ENCODE data around the gene TGFBR1. TPM values are rescaled to one million over a fixed set of nuclear protein-coding genes. Genes with fewer than 3 reads are reported as not detected.

The TGFBR1 gene
- total and polyA plus RNA-seq, 7 experiments from 2014 or later: 18.3 to 95.5 (median 27.8) TPM

- POLR2A ChIA-PET: interaction anchor here (0.8 to 2.7 kb wide), 7 partner anchors 10 to 77 kb away, joined by 3 to 11 read pairs (median 4); partner anchors contain the start of gene TGFBR1
- H3K36me3 ChIP-seq (ENCODE audit: control insufficient read depth in 2 of 3, insufficient read depth in 3 of 3, low read length in 3 of 3): no peaks in the 10 kb centered on the region
- no peak overlapping the region for H3K4me3 ChIP-seq (ENCODE audit: low read length)
- peak overlapping the region; percentile 11 to 65 (median 56) for H3K4me3 Mint-ChIP-seq
- peaks cover 43 to 97% (median 90%) of the 10 kb centered on the region in 7 donors for H3K4me1 Mint-ChIP-seq
- H3K4me1 ChIP-seq (ENCODE audit: control insufficient read depth in 2 of 2, insufficient read depth in 2 of 2, low read length in 2 of 2): peaks cover 23 to 55% of the 10 kb centered on the region in 2 donors
- no peaks in the 10 kb centered on the region for H3K27me3 Mint-ChIP-seq
- peaks cover 0 to 67% (median 22%) of the 10 kb centered on the region in 5 donors for H3K36me3 Mint-ChIP-seq
- intact Hi-C loops (cut with micrococcal nuclease): loop anchor here in 1 of 2 donors (1.0 to 2.0 kb wide), 2 partner anchors 8 to 16 kb away; no protein-coding TSS in a partner anchor
- DNase-seq (peak in 4 of 9 donors; percentile 23 to 42 (median 34)), ATAC-seq (no peak)
- peaks cover 0 to 8% (median 0%) of the 10 kb centered on the region in 11 donors for H3K9me3 Mint-ChIP-seq
- H3K27ac ChIP-seq (ENCODE audit: low read depth, low read length): peak overlapping the region; percentile 36
- CTCF ChIA-PET: no interaction called here
- H3K27me3 ChIP-seq (ENCODE audit: control insufficient read depth in 2 of 2, insufficient read depth in 2 of 2, low read length in 2 of 2): no peaks in the 10 kb centered on the region
- H3K27ac Mint-ChIP-seq: peak overlapping the region; percentile 38 to 87 (median 81)
- no peaks in the 10 kb centered on the region for H3K9me3 ChIP-seq (ENCODE audit: control insufficient read depth in 2 of 3, low read length in 3 of 3)
Observed at GRCh38 chr9:99129091-99129490, 24.2 kb downstream of the TGFBR1 start.

- peaks cover 30 to 62% of the 10 kb centered on the region in 2 donors for H3K4me1 ChIP-seq (ENCODE audit: control insufficient read depth in 2 of 2, insufficient read depth in 2 of 2, low read length in 2 of 2)
- no peaks in the 10 kb centered on the region for H3K27me3 Mint-ChIP-seq
- no peak overlapping the region for H3K27ac ChIP-seq (ENCODE audit: low read depth, low read length)
- ChIA-PET POLR2A (interaction anchor here (0.7 to 1.0 kb wide), 3 partner anchors 17 to 38 kb away, joined by 3 to 6 read pairs (median 4); no protein-coding TSS in a partner anchor), CTCF (interaction anchor here (0.6 to 1.2 kb wide), 2 partner anchors 11 to 102 kb away, joined by 3 to 4 read pairs; no protein-coding TSS in a partner anchor)
- H3K9me3 Mint-ChIP-seq: peaks cover 0 to 6% (median 0%) of the 10 kb centered on the region in 11 donors
- no peaks in the 10 kb centered on the region for H3K27me3 ChIP-seq (ENCODE audit: control insufficient read depth in 2 of 2, insufficient read depth in 2 of 2, low read length in 2 of 2)
- no peak overlapping the region for H3K4me3 ChIP-seq (ENCODE audit: low read length)
- peak; percentile 32 for ATAC-seq
- peaks cover 0 to 68% (median 19%) of the 10 kb centered on the region in 5 donors for H3K36me3 Mint-ChIP-seq
- H3K4me1 Mint-ChIP-seq: peaks cover 43 to 97% (median 90%) of the 10 kb centered on the region in 7 donors
- peak overlapping the region in 8 of 9 donors; percentile 30 to 90 (median 72) for H3K27ac Mint-ChIP-seq
- H3K4me3 Mint-ChIP-seq: peak overlapping the region in 8 of 10 donors; percentile 10 to 73 (median 48)
- intact Hi-C loops (cut with micrococcal nuclease): no loop called here
- H3K9me3 ChIP-seq (ENCODE audit: control insufficient read depth in 2 of 3, low read length in 3 of 3): no peaks in the 10 kb centered on the region
- no peak for DNase-seq
- H3K36me3 ChIP-seq (ENCODE audit: control insufficient read depth in 2 of 3, insufficient read depth in 3 of 3, low read length in 3 of 3): no peaks in the 10 kb centered on the region
Observed at GRCh38 chr9:99130069-99130468, 25.2 kb downstream of the TGFBR1 start.

GRCh38 chr9:99133145-99133544 lies 28.2 kb downstream of the TGFBR1 start:
- H3K27ac ChIP-seq (ENCODE audit: low read depth, low read length): no peak overlapping the region
- peak overlapping the region in 6 of 9 donors; percentile 27 to 79 (median 53) for H3K27ac Mint-ChIP-seq
- peaks cover 30 to 67% of the 10 kb centered on the region in 2 donors for H3K4me1 ChIP-seq (ENCODE audit: control insufficient read depth in 2 of 2, insufficient read depth in 2 of 2, low read length in 2 of 2)
- H3K27me3 Mint-ChIP-seq: no peaks in the 10 kb centered on the region
- no peaks in the 10 kb centered on the region for H3K36me3 ChIP-seq (ENCODE audit: control insufficient read depth in 2 of 3, insufficient read depth in 3 of 3, low read length in 3 of 3)
- POLR2A ChIA-PET: interaction anchor here (1.1 to 7.4 kb wide), 7 partner anchors 12 to 76 kb away, joined by 3 to 74 read pairs (median 5); partner anchors contain the start of gene TGFBR1
- H3K36me3 Mint-ChIP-seq: peaks cover 0 to 53% (median 19%) of the 10 kb centered on the region in 5 donors
- no peaks in the 10 kb centered on the region for H3K9me3 Mint-ChIP-seq
- CTCF ChIA-PET: interaction anchor here (0.8 to 2.9 kb wide), 9 partner anchors 9 to 135 kb away, joined by 3 to 9 read pairs (median 3); no protein-coding TSS in a partner anchor
- peak overlapping the region in 3 of 10 donors; percentile 7 to 24 (median 21) for H3K4me3 Mint-ChIP-seq
- H3K27me3 ChIP-seq (ENCODE audit: control insufficient read depth in 2 of 2, insufficient read depth in 2 of 2, low read length in 2 of 2): no peaks in the 10 kb centered on the region
- ATAC-seq: no peak
- H3K4me3 ChIP-seq (ENCODE audit: low read length): no peak overlapping the region
- peaks cover 43 to 98% (median 89%) of the 10 kb centered on the region in 7 donors for H3K4me1 Mint-ChIP-seq
- intact Hi-C loops (cut with micrococcal nuclease): no loop called here
- H3K9me3 ChIP-seq (ENCODE audit: control insufficient read depth in 2 of 3, low read length in 3 of 3): no peaks in the 10 kb centered on the region
- no peak for DNase-seq

GRCh38 chr9:99134893-99135341 lies 30.0 kb downstream of the TGFBR1 start:
- Histone ChIP-seq H3K9me3 (ENCODE audit: control insufficient read depth in 2 of 3, low read length in 3 of 3) (no peaks in the 10 kb centered on the region), H3K4me1 (ENCODE audit: control insufficient read depth in 2 of 2, insufficient read depth in 2 of 2, low read length in 2 of 2) (peaks cover 21 to 53% of the 10 kb centered on the region in 2 donors), H3K36me3 (ENCODE audit: control insufficient read depth in 2 of 3, insufficient read depth in 3 of 3, low read length in 3 of 3) (no peaks in the 10 kb centered on the region), H3K4me3 (ENCODE audit: low read length) (peak overlapping the region; percentile 32), H3K27me3 (ENCODE audit: control insufficient read depth in 2 of 2, insufficient read depth in 2 of 2, low read length in 2 of 2) (no peaks in the 10 kb centered on the region), H3K27ac (ENCODE audit: low read depth, low read length) (peak overlapping the region; percentile 50)
- Mint-ChIP-seq H3K4me3 (peak overlapping the region; percentile 61 to 82 (median 74)), H3K36me3 (peaks cover 0 to 53% (median 27%) of the 10 kb centered on the region in 5 donors), H3K9me3 (no peaks in the 10 kb centered on the region), H3K27ac (peak overlapping the region; percentile 72 to 96 (median 89)), H3K27me3 (no peaks in the 10 kb centered on the region), H3K4me1 (peaks cover 48 to 95% (median 90%) of the 10 kb centered on the region in 7 donors)
- ChIA-PET CTCF (interaction anchor here (0.5 to 2.9 kb wide), 14 partner anchors 9 to 135 kb away, joined by 3 to 16 read pairs (median 6); no protein-coding TSS in a partner anchor), POLR2A (interaction anchor here (0.7 to 7.4 kb wide), 13 partner anchors 7 to 684 kb away, joined by 3 to 74 read pairs (median 4); partner anchors contain the start of gene TGFBR1)
- DNase-seq (peak in 7 of 9 donors; percentile 32 to 54 (median 42)), ATAC-seq (peak; percentile 67)
- intact Hi-C loops (cut with micrococcal nuclease): loop anchor here (1.0 to 5.0 kb wide), 4 partner anchors 9 to 33 kb away; no protein-coding TSS in a partner anchor

GRCh38 chr9:99135456-99135855 lies 30.5 kb downstream of the TGFBR1 start:
- H3K27ac Mint-ChIP-seq: peak overlapping the region; percentile 72 to 96 (median 89)
- no peaks in the 10 kb centered on the region for H3K9me3 Mint-ChIP-seq
- peak overlapping the region; percentile 32 for H3K4me3 ChIP-seq (ENCODE audit: low read length)
- POLR2A ChIA-PET: interaction anchor here (0.7 to 7.4 kb wide), 14 partner anchors 8 to 684 kb away, joined by 3 to 74 read pairs (median 4); partner anchors contain the start of gene TGFBR1
- H3K36me3 Mint-ChIP-seq: peaks cover under 1 to 51% (median 29%) of the 10 kb centered on the region in 5 donors
- peak overlapping the region; percentile 50 for H3K27ac ChIP-seq (ENCODE audit: low read depth, low read length)
- intact Hi-C loops (cut with micrococcal nuclease): loop anchor here in 1 of 2 donors (1.0 to 5.0 kb wide), 2 partner anchors 22 to 33 kb away; no protein-coding TSS in a partner anchor
- no peaks in the 10 kb centered on the region for H3K9me3 ChIP-seq (ENCODE audit: control insufficient read depth in 2 of 3, low read length in 3 of 3)
- H3K27me3 Mint-ChIP-seq: no peaks in the 10 kb centered on the region
- H3K4me1 Mint-ChIP-seq: peaks cover 50 to 93% (median 88%) of the 10 kb centered on the region in 7 donors
- ATAC-seq: peak; percentile 87
- H3K4me1 ChIP-seq (ENCODE audit: control insufficient read depth in 2 of 2, insufficient read depth in 2 of 2, low read length in 2 of 2): peaks cover 25 to 52% of the 10 kb centered on the region in 2 donors
- CTCF ChIA-PET: interaction anchor here (0.9 to 8.5 kb wide), 10 partner anchors 9 to 161 kb away, joined by 3 to 83 read pairs (median 7); no protein-coding TSS in a partner anchor
- DNase-seq: peak in 7 of 9 donors; percentile 39 to 73 (median 59)
- H3K27me3 ChIP-seq (ENCODE audit: control insufficient read depth in 2 of 2, insufficient read depth in 2 of 2, low read length in 2 of 2): no peaks in the 10 kb centered on the region
- peak overlapping the region; percentile 61 to 82 (median 74) for H3K4me3 Mint-ChIP-seq
- no peaks in the 10 kb centered on the region for H3K36me3 ChIP-seq (ENCODE audit: control insufficient read depth in 2 of 3, insufficient read depth in 3 of 3, low read length in 3 of 3)

- intact Hi-C loops (cut with micrococcal nuclease): loop anchor here (1.0 to 5.0 kb wide), 4 partner anchors 8 to 79 kb away; no protein-coding TSS in a partner anchor
- Histone ChIP-seq H3K4me3 (ENCODE audit: low read length) (no peak overlapping the region), H3K9me3 (ENCODE audit: control insufficient read depth in 2 of 3, low read length in 3 of 3) (no peaks in the 10 kb centered on the region), H3K27ac (ENCODE audit: low read depth, low read length) (peak overlapping the region; percentile 50), H3K36me3 (ENCODE audit: control insufficient read depth in 2 of 3, insufficient read depth in 3 of 3, low read length in 3 of 3) (peaks cover 0 to 14% (median 0%) of the 10 kb centered on the region in 3 experiments), H3K27me3 (ENCODE audit: control insufficient read depth in 2 of 2, insufficient read depth in 2 of 2, low read length in 2 of 2) (no peaks in the 10 kb centered on the region), H3K4me1 (ENCODE audit: control insufficient read depth in 2 of 2, insufficient read depth in 2 of 2, low read length in 2 of 2) (peaks cover 27 to 49% of the 10 kb centered on the region in 2 donors)
- H3K27me3 Mint-ChIP-seq: no peaks in the 10 kb centered on the region
- H3K4me1 Mint-ChIP-seq: peaks cover 46 to 89% (median 83%) of the 10 kb centered on the region in 7 donors
- POLR2A ChIA-PET: interaction anchor here (0.8 to 7.4 kb wide), 7 partner anchors 13 to 135 kb away, joined by 3 to 74 read pairs (median 12); partner anchors contain the start of gene TGFBR1
- H3K4me3 Mint-ChIP-seq: peak overlapping the region; percentile 1 to 83 (median 68)
- peaks cover 8 to 48% (median 29%) of the 10 kb centered on the region in 5 donors for H3K36me3 Mint-ChIP-seq
- no peaks in the 10 kb centered on the region for H3K9me3 Mint-ChIP-seq
- ATAC-seq (peak; percentile 47), DNase-seq (peak in 1 of 9 donors; percentile 16)
- peak overlapping the region; percentile 71 to 96 (median 89) for H3K27ac Mint-ChIP-seq
- CTCF ChIA-PET: interaction anchor here (0.6 to 8.5 kb wide), 11 partner anchors 11 to 162 kb away, joined by 3 to 83 read pairs (median 5); partner anchors contain the start of gene TGFBR1
Observed at GRCh38 chr9:99137225-99137624, 32.3 kb downstream of the TGFBR1 start.

Measured in naive thymus-derived CD4-positive, alpha-beta T cell (primary cell).